Epithelial cell of esophagus (primary cell): Measurements from ENCODE around the gene LGALS7.

Experiments used
- DNase-seq: peaks from one replicate; pipeline ENCODE4 v3.0.0; 2010; ENCODE audit warnings: low read depth
- H3K4me3 ChIP-seq: 2 replicates; pipeline ENCODE4 v1.5.1; 2011; ENCODE audit warnings: mild to moderate bottlenecking, low read length, control low read depth
- CTCF ChIP-seq: IDR thresholded peaks from 2 replicates; pipeline ENCODE4 v1.5.1; 2011; ENCODE audit warnings: low read depth, mild to moderate bottlenecking, low read length, control low read depth, inconsistent platforms; ENCODE audit not compliant: insufficient read depth; ENCODE audit errors: missing control alignments

LGALS7 gene

DNA sequence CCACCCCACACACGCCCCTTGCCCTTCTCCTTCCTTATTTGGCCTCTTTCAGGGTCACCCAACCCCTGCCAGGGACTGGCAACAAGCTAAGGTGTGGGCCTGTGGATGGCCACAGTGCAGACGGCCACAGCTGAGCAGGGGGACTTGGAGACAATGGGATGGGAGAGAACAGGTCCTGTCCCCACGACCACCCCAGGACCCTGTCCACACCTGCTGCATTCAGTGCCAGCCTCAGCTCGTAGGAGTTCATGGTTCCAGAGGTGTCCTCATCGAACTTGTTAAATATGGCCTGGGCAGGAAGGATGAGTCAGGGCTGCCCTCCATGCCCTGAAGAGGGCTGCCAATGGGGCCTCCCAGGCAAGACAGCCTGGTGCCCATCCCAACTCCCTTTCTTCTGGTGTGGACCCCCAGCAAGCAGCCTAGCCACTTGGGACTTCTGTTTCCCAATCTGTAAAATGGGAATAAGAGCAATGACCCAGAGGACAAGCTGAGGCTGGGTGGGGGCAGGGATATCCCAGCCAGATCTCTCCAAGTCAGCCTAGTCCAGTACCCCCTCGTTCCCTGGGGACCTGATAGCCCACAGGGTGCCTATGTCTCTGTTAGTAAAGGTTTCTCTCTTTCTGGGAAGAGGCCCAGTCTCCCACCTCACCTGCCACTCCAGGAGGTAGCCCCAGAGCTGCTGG lies 39.7 kb downstream of the LGALS7 start:
- peak; percentile 48 for DNase-seq

DNA sequence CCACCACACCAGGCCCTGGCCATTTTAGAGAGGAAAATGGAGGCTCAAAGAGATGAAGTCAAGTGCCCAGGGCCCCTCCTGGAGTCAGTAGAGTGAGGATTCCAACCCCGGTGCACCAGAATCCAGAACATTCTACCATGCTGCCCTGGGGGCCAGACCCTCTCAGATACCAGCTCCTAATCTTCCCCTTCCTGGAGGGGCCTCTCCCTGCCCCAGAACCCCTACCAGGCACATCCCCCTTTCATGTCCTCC lies 40.1 kb downstream of the LGALS7 start:
- TF ChIP-seq CTCF: no peak
- no peak overlapping the region for H3K4me3 ChIP-seq
- no peak for DNase-seq

More for the DNA sequence above, 39.7 kb downstream of the LGALS7 start:
- no peak overlapping the region for H3K4me3 ChIP-seq
- no peak for TF ChIP-seq CTCF

- no peak overlapping the region for H3K4me3 ChIP-seq
- TF ChIP-seq CTCF: no peak
- DNase-seq: no peak
Observed at GRCh38 chr19:38731654-38732301, 41.5 kb downstream of the LGALS7 start.

DNA sequence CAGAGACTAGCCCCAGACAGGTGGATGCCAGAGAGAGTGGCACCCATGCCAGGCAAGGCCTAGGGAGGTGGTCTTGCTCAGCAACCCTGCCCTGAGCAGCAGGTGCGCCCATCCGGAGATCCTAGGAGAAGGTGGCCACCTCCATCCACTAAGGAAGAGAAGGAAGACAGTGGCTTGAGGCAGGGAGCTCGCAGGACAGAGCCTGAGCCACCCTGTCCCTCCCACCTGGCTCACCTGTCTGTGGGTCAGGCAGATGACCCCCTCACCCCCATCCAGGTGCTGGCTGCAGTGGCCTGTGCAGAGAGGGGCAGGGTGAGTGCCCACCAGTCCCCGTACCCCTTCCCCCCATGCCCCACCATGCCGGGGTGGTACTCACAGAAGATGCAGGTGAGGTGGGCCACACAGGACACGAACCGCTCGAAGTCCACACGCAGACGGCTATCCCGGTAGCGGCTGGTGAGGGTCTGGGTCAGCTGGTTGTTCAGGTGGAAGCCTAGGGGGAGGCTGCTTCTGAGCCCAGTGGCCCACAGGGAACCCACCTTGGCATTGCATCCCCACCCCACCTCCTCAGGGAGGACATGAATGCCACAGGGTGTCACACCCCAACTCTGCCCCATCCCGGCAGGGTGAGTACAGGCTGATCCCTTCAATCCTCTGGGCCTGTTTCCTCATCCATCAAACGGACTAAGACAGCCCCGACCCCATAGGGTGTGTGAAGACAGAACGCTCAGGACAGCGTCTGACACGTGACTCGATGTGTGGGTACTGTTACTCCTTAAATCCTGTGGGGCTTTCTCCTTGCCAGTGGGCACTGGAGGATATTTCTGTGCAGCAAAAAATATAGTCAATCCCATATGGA lies 42.4 kb downstream of the LGALS7 start:
- H3K4me3 ChIP-seq: no peak overlapping the region
- no peak for DNase-seq
- no peak for TF ChIP-seq CTCF

DNA sequence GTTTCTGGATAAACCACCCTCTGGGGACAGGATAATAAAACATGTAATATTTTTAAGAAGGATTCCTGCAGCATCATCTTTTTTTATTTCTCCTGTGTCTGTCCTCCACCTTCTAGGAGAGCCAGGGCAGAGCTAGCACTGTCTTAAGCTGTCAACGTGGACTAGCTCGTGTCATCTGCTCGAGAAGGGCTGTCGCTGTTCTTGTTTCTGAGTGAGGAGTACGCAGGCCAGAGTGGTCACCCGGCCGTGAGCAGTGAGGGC lies 42.9 kb downstream of the LGALS7 start:
- TF ChIP-seq CTCF: no peak
- no peak overlapping the region for H3K4me3 ChIP-seq
- DNase-seq: no peak

- no peak overlapping the region for H3K4me3 ChIP-seq
- DNase-seq: peak; percentile 60
- peak; percentile 78 for TF ChIP-seq CTCF
Observed at GRCh38 chr19:38729653-38730469, 43.5 kb downstream of the LGALS7 start.
